Measurements from ENCODE around the gene DNAAF9. TPM values are rescaled to one million over a fixed set of nuclear protein-coding genes. Genes with fewer than 3 reads are reported as not detected.

DNAAF9 gene
- total and polyA plus RNA-seq, 2 donors (not counting 3 experiments of a cell fraction or from before 2014, with no cell fraction given): 7.6 to 20.9 TPM

GRCh38 chr20:3456648-3457047 lies 49.2 kb upstream of the DNAAF9 start:
- POLR2A ChIA-PET: no interaction called here
- dilution Hi-C loops (cut with MboI; ENCODE audit: extremely low pct_ligation_motif_present, low sequenced_read_pairs): no loop called here
- CTCF ChIA-PET: interaction anchor here (0.6 kb wide), 1 partner anchor 314 kb away, joined by 3 read pairs; no protein-coding TSS in a partner anchor

More at GRCh38 chr20:3456648-3457047, 49.2 kb upstream of the DNAAF9 start:
- Histone ChIP-seq H3K9me1 (replicated peaks; ENCODE audit: control insufficient read depth, extremely low read depth, insufficient read depth, low read length) (no peaks in the 10 kb centered on the region), H3K4me2 (ENCODE audit: insufficient read depth, low read length) (no peak overlapping the region), H3K9me3 (replicated peaks; ENCODE audit: control insufficient read depth, insufficient read depth, low read length) (no peaks in the 10 kb centered on the region), H3K36me3 (ENCODE audit: control insufficient read depth in 2 of 2, extremely low read depth in 1 of 2, insufficient read depth in 2 of 2, low read length in 2 of 2) (no peaks in the 10 kb centered on the region), H3K4me3 (replicated peaks in 1 of 3; ENCODE audit: insufficient read depth in 1 of 3, low read depth in 1 of 3, low read length in 3 of 3) (no peak overlapping the region), H3K4me1 (ENCODE audit: control insufficient read depth, extremely low read depth, insufficient read depth, low read length) (peaks cover 2% of the 10 kb centered on the region), H3K79me2 (ENCODE audit: control insufficient read depth, insufficient read depth, low read length) (no peaks in the 10 kb centered on the region), H3K27me3 (ENCODE audit: control insufficient read depth in 2 of 2, insufficient read depth in 2 of 2, low read length in 2 of 2) (peaks cover 10 to 14% of the 10 kb centered on the region in 2 experiments), H3K27ac (ENCODE audit: insufficient read depth, low read depth, low read length) (no peak overlapping the region), H4K20me1 (replicated peaks; ENCODE audit: control insufficient read depth, extremely low read depth, insufficient read depth, low read length) (no peaks in the 10 kb centered on the region), H2AFZ (ENCODE audit: low read depth, low read length) (no peak overlapping the region), H3K9ac (replicated peaks; ENCODE audit: extremely low read depth, insufficient read depth, low read length) (no peak overlapping the region)
- no peak for DNase-seq (ENCODE audit: low read depth, low spot score)
- no peak for FAIRE-seq
- no TSS peak for BruUV-seq (replicated peaks)
- intact Hi-C loops (cut with micrococcal nuclease): no loop called here
- TF ChIP-seq MAX (IDR thresholded peaks at IDR 0.05; ENCODE audit: insufficient read depth, insufficient read length) (no peak), EZH2 (IDR thresholded peaks at IDR 0.05; ENCODE audit: borderline replicate concordance, low read depth, low read length, severe bottlenecking) (no peak), CTCF (IDR thresholded peaks at IDR 0.05; ENCODE audit: extremely low read depth in 1 of 2, insufficient read depth in 1 of 2, low read depth in 1 of 2, low read length in 2 of 2) (no peak), POLR2AphosphoS5 (IDR thresholded peaks at IDR 0.05; ENCODE audit: insufficient read depth, low read depth, low read length) (no peak), GATA2 (IDR thresholded peaks at IDR 0.05; ENCODE audit: insufficient read depth, insufficient read length, low read depth, low read length) (no peak), POLR2A (IDR thresholded peaks at IDR 0.05; ENCODE audit: low read depth, low read length) (no peak), MYC (IDR thresholded peaks at IDR 0.05; ENCODE audit: low read depth, low read length) (no peak), JUN (IDR thresholded peaks at IDR 0.05; ENCODE audit: borderline replicate concordance, insufficient read depth, insufficient read length, low read depth) (no peak), FOS (IDR thresholded peaks at IDR 0.05; ENCODE audit: borderline replicate concordance, insufficient read depth, low read length) (no peak)

All from endothelial cell of umbilical vein (primary cell).